Stimulated activated memory B cell treated with anti-CD40 and anti-IgM and Interleukin-4, amounts not matched to agents 10 μg/mL and 1 μg/mL and 100 μg/mL, for 72 hours (primary cell): ENCODE results near the gene SGTA.

Experiments
- ATAC-seq: fragments of 150-1000 bp; cut with Tn5 transposase; 2 replicates; pipeline ENCODE4 v1.10.0; 2021
- H3K27ac Mint-ChIP-seq: one replicate; pipeline ENCODE4 v1.8.0; 2022; ENCODE audit warnings: mild to moderate bottlenecking, mixed read lengths
- H3K27me3 Mint-ChIP-seq: one replicate; pipeline ENCODE4 v1.8.0; 2022; ENCODE audit warnings: mixed read lengths
- H3K36me3 Mint-ChIP-seq: one replicate; pipeline ENCODE4 v1.8.0; 2022; ENCODE audit warnings: mixed read lengths
- H3K4me1 Mint-ChIP-seq: one replicate; pipeline ENCODE4 v1.8.0; 2022; ENCODE audit warnings: mixed read lengths
- H3K4me3 Mint-ChIP-seq: one replicate; pipeline ENCODE4 v1.8.0; 2022; ENCODE audit warnings: mild to moderate bottlenecking, moderate library complexity, mixed read lengths
- H3K9me3 Mint-ChIP-seq: one replicate; pipeline ENCODE4 v1.8.0; 2022; ENCODE audit warnings: mixed read lengths

Gene SGTA

GRCh38 chr19:2739602-2740313, 43.3 kb downstream of the SGTA start, which contains the start of gene SLC39A3:
Gene SLC39A3, minus strand, starts transcription at chr19:2740017. Its CDS starts 2,760 bp downstream, at chr19:2737257.
- Mint-ChIP-seq H3K36me3 (peaks cover 28% of the 10 kb centered on the region), H3K27me3 (no peaks in the 10 kb centered on the region), H3K4me1 (peaks cover 38% of the 10 kb centered on the region), H3K9me3 (no peaks in the 10 kb centered on the region), H3K27ac (peak within 1 kb of the TSS; percentile 79), H3K4me3 (peak within 1 kb of the TSS; percentile 82)
- peak; percentile 99 for ATAC-seq

- H3K4me1 Mint-ChIP-seq = peaks cover 50% of the 10 kb centered on the region
- H3K27me3 Mint-ChIP-seq = no peaks in the 10 kb centered on the region
- peak overlapping the region; percentile 27 for H3K27ac Mint-ChIP-seq
- no peak for ATAC-seq
- no peak overlapping the region for H3K4me3 Mint-ChIP-seq
- H3K9me3 Mint-ChIP-seq = no peaks in the 10 kb centered on the region
- H3K36me3 Mint-ChIP-seq = peaks cover 47% of the 10 kb centered on the region
Observed at GRCh38 chr19:2736550-2737190, 46.4 kb downstream of the SGTA start.

GRCh38 chr19:2735374-2735773, 47.7 kb downstream of the SGTA start:
- no peak for ATAC-seq
- H3K27ac Mint-ChIP-seq = peak overlapping the region; percentile 46
- H3K27me3 Mint-ChIP-seq = no peaks in the 10 kb centered on the region
- H3K36me3 Mint-ChIP-seq = peaks cover 53% of the 10 kb centered on the region
- H3K9me3 Mint-ChIP-seq = no peaks in the 10 kb centered on the region
- peaks cover 49% of the 10 kb centered on the region for H3K4me1 Mint-ChIP-seq
- H3K4me3 Mint-ChIP-seq = no peak overlapping the region

GRCh38 chr19:2734589-2735288, 48.3 kb downstream of the SGTA start:
- no peak for ATAC-seq
- Mint-ChIP-seq H3K36me3 (peaks cover 53% of the 10 kb centered on the region), H3K27ac (peak overlapping the region; percentile 66), H3K4me1 (peaks cover 43% of the 10 kb centered on the region), H3K9me3 (no peaks in the 10 kb centered on the region), H3K4me3 (no peak overlapping the region), H3K27me3 (no peaks in the 10 kb centered on the region)

- Mint-ChIP-seq H3K4me3 (no peak overlapping the region), H3K27ac (no peak overlapping the region), H3K4me1 (peaks cover 42% of the 10 kb centered on the region), H3K36me3 (peaks cover 53% of the 10 kb centered on the region), H3K27me3 (no peaks in the 10 kb centered on the region), H3K9me3 (no peaks in the 10 kb centered on the region)
- ATAC-seq = no peak
Observed at GRCh38 chr19:2733930-2734588, 49.0 kb downstream of the SGTA start.

DNA sequence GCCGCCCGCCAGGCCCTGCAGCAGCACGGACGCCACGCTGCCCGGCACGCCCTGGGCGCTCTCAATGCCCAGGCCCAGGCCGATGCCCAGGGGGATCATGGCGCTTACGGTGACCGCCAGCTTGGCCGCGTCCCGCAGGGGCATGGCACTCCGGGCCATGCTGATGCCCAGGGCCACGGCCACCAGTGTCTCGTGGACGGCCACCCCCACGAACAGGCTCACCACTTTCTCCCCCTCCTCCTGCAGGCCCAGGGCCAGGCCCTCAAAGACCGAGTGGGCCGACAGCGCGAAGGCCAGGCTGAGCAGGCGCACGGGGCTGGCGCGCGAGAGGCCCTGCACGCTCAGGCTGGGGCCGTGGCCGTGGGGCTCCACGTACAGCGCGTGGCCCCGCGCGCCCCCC, 50.2 kb downstream of the SGTA start:
- H3K9me3 Mint-ChIP-seq = no peaks in the 10 kb centered on the region
- H3K36me3 Mint-ChIP-seq = peaks cover 53% of the 10 kb centered on the region
- H3K27ac Mint-ChIP-seq = no peak overlapping the region
- no peak for ATAC-seq
- H3K4me3 Mint-ChIP-seq = no peak overlapping the region
- no peaks in the 10 kb centered on the region for H3K27me3 Mint-ChIP-seq
- H3K4me1 Mint-ChIP-seq = peaks cover 41% of the 10 kb centered on the region

GRCh38 chr19:2732157-2732725, 50.8 kb downstream of the SGTA start:
- Mint-ChIP-seq H3K4me1 (peaks cover 44% of the 10 kb centered on the region), H3K36me3 (peaks cover 50% of the 10 kb centered on the region), H3K27me3 (no peaks in the 10 kb centered on the region), H3K27ac (no peak overlapping the region), H3K4me3 (no peak overlapping the region), H3K9me3 (no peaks in the 10 kb centered on the region)
- ATAC-seq = peak; percentile 9

DNA sequence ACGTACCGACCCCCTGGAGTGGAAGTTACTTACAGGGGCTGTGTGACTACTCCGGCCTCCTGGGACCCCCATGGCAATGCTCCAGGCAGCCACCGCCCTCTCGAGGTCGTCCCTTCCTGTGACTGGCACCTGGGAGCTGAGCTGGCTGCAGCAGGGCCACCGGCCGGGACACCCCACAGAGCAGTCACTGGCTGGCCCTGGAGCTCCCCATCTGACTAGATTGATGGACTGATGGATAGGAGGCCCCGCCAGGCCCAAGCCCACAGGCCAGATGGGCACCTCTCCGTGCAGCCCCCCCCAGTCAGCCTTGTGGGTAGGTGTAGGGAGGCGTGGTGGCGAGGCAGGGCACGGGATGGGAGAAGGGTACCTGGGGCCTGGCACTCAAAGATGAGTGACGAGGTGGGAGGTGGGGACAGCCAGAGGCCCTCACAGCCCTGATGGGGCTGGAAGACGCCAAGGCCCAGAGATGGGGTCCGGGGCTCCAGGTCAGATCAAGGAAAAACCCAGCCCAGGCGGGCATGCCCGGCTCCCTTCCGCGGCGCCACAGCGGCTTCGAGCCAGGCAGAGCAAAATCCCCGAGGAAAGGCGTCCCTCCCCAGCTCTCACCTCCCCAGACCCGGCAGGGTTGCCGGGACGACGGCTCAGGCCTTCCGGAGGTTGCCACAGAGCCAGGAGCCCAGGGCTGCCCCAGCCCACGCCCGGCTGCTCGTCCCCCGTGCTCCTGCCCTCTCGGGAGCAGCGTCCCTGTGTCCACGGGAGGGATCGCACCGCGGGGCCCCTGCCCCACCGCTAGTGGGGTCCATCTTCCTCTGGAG, 51.7 kb downstream of the SGTA start:
- H3K4me3 Mint-ChIP-seq = no peak overlapping the region
- no peaks in the 10 kb centered on the region for H3K27me3 Mint-ChIP-seq
- no peak overlapping the region for H3K27ac Mint-ChIP-seq
- H3K4me1 Mint-ChIP-seq = peaks cover 45% of the 10 kb centered on the region
- H3K36me3 Mint-ChIP-seq = peaks cover 41% of the 10 kb centered on the region
- H3K9me3 Mint-ChIP-seq = no peaks in the 10 kb centered on the region
- no peak for ATAC-seq

DNA sequence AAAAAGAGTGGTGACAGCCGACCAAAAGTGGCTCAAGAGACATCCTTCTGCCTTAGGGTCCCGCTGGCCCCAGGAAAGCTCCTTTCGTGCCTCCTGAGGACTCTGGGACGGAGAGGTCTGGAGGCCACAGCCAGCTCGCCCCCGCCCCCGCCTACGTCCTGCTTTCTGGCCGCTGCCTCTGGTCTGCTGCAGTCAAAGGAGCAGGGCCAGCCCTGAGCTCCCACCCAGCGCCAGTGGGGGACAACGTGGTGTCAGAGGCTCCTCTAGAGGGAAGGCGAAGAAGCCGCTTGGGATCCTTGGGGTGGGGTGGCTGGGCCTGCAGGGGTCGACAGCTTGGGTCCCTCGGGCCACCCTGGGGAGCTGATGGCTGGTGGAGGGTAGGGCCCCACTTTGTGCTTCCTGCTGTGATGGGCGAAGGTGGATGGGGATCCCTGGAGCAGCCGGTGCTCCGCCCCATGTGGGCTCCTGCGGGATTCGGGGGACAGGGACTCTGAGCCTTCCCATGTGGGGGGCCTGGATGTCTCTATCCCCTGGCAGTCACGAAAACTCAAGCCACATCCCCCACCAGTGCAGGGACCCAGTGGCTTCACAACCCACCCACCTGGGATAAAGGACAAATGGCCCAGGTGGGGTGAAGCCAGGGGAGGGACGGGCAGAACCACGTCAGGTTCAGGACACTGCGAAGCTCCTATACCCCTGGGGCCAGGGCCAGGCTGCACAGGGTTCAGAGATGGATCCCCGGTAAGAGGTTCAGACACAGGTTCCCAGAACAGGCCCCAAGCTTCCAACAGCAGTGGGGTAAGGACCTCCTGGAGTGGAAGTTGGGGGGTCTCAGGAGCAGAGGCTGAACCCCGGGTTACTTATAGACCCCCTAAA, 52.9 kb downstream of the SGTA start:
- H3K27me3 Mint-ChIP-seq = no peaks in the 10 kb centered on the region
- H3K9me3 Mint-ChIP-seq = no peaks in the 10 kb centered on the region
- peaks cover 29% of the 10 kb centered on the region for H3K36me3 Mint-ChIP-seq
- H3K4me3 Mint-ChIP-seq = no peak overlapping the region
- no peak for ATAC-seq
- peaks cover 49% of the 10 kb centered on the region for H3K4me1 Mint-ChIP-seq
- H3K27ac Mint-ChIP-seq = no peak overlapping the region

- ATAC-seq = peak; percentile 37
- peaks cover 43% of the 10 kb centered on the region for H3K4me1 Mint-ChIP-seq
- no peaks in the 10 kb centered on the region for H3K9me3 Mint-ChIP-seq
- H3K27ac Mint-ChIP-seq = peak overlapping the region; percentile 57
- no peak overlapping the region for H3K4me3 Mint-ChIP-seq
- peaks cover 16% of the 10 kb centered on the region for H3K36me3 Mint-ChIP-seq
- H3K27me3 Mint-ChIP-seq = no peaks in the 10 kb centered on the region
Observed at GRCh38 chr19:2728783-2729387, 54.2 kb downstream of the SGTA start.

DNA sequence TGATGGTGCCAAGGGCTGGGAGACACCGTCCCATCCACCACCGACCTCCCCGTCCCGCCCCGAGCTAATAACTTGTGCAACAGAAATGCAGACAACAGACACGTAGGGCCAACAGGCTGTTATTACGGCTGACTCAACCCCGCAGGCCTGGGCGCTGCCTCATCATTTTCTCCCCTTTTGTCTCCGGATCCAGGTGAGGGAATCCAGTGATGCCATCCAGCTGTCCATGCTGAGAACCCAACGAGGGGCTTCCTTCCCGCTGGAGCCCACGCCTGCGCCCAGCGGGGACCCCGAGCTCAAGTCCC, 55.5 kb downstream of the SGTA start:
- Mint-ChIP-seq H3K9me3 (no peaks in the 10 kb centered on the region), H3K27ac (no peak overlapping the region), H3K4me3 (no peak overlapping the region), H3K4me1 (peaks cover 47% of the 10 kb centered on the region), H3K36me3 (peaks cover 6% of the 10 kb centered on the region), H3K27me3 (no peaks in the 10 kb centered on the region)
- ATAC-seq = no peak

GRCh38 chr19:2726904-2727639, 56.0 kb downstream of the SGTA start:
- H3K4me3 Mint-ChIP-seq = no peak overlapping the region
- H3K4me1 Mint-ChIP-seq = peaks cover 49% of the 10 kb centered on the region
- peak; percentile 32 for ATAC-seq
- H3K9me3 Mint-ChIP-seq = no peaks in the 10 kb centered on the region
- H3K36me3 Mint-ChIP-seq = peaks cover 6% of the 10 kb centered on the region
- H3K27ac Mint-ChIP-seq = peak overlapping the region; percentile 63
- H3K27me3 Mint-ChIP-seq = no peaks in the 10 kb centered on the region
